ENCODE data around the gene CTNNA2.

- TF ChIP-seq EZH2phosphoT487 (IDR thresholded peaks at IDR 0.05; ENCODE audit: low read depth) (no peak), CTCF (IDR thresholded peaks at IDR 0.05; ENCODE audit: low read depth, low read length) (no peak)
Observed at GRCh38 chr2:80074321-80075070, 561.6 kb downstream of the CTNNA2 start.

Data from OCI-LY3 (cell line).